HepG2 (cell line): ENCODE measurements around the gene RAC3. TPM values are rescaled to one million over a fixed set of nuclear protein-coding genes. Genes with fewer than 3 reads are reported as not detected.
A peak's percentile ranks its signal among the peaks of the same experiment; 100 is the strongest.

ENCODE experiments used
- ATF7 ChIP-seq, 2 experiments: fragments of 450-650 bp in 1 of 2; sonication (generic) in 1 of 2; formaldehyde crosslinking in 1 of 2; IDR thresholded peaks; 2 replicates each; pipeline versions ENCODE4 v1.4.0 to v1.6.1; 2016 to 2020; ENCODE audit warnings: antibody characterized with exemption in 1 of 2, mild to moderate bottlenecking in 1 of 2, missing genetic modification reagents in 1 of 2
- CBFB ChIP-seq: sonication (generic); formaldehyde crosslinking; IDR thresholded peaks from 2 replicates; pipeline ENCODE4 v1.4.0; 2020; ENCODE audit warnings: missing genetic modification reagents
- CREB3 ChIP-seq: sonication (generic); formaldehyde crosslinking; IDR thresholded peaks from 2 replicates; pipeline ENCODE4 v1.5.0; 2020; ENCODE audit warnings: missing genetic modification reagents
- EP300 ChIP-seq, 3 experiments: sonication (generic) in 1 of 3; formaldehyde crosslinking in 1 of 3; IDR thresholded peaks; 2 replicates each; pipeline versions ENCODE4 v1.5.1 to v1.6.1; 2011 to 2020; ENCODE audit warnings: low read depth in 2 of 3, low read length in 2 of 3, borderline replicate concordance in 1 of 3, improper control_type of control experiment in 1 of 3, mild to moderate bottlenecking in 1 of 3, missing genetic modification reagents in 1 of 3, moderate library complexity in 1 of 3
- FIP1L1 ChIP-seq: fragments of 200-400 bp; formaldehyde crosslinking; IDR thresholded peaks from 2 replicates; pipeline ENCODE4 v1.6.1; 2018; ENCODE audit warnings: low read depth, mild to moderate bottlenecking, low read length, moderate library complexity, borderline replicate concordance; ENCODE audit not compliant: insufficient read depth
- FOXA3 ChIP-seq: IDR thresholded peaks from 2 replicates; pipeline ENCODE4 v1.6.1; 2016; ENCODE audit warnings: missing genetic modification reagents, missing compliant biosample characterization
- HDAC6 ChIP-seq: fragments of 200-600 bp; sonication (generic); IDR thresholded peaks from 2 replicates; pipeline ENCODE4 v1.7.0; 2017; ENCODE audit warnings: mild to moderate bottlenecking, antibody characterized with exemption, low read length, low read depth
- HMG20A ChIP-seq: IDR thresholded peaks from 2 replicates; pipeline ENCODE4 v1.6.1; 2016; ENCODE audit warnings: borderline replicate concordance
- HOMEZ ChIP-seq: IDR thresholded peaks from 2 replicates; pipeline ENCODE4 v1.6.1; 2016; ENCODE audit warnings: low read depth
- HOXA7 ChIP-seq: sonication (generic); formaldehyde crosslinking; IDR thresholded peaks from 2 replicates; pipeline ENCODE4 v1.8.1; 2022; ENCODE audit warnings: mild to moderate bottlenecking, missing genetic modification reagents, moderate library complexity
- POLR2A ChIP-seq, 2 experiments: IDR thresholded peaks; 2 replicates each; pipeline ENCODE4 v1.6.1; 2011; ENCODE audit warnings: low read depth in 2 of 2, low read length in 2 of 2, mild to moderate bottlenecking in 1 of 2, moderate library complexity in 1 of 2; ENCODE audit not compliant: insufficient read depth in 1 of 2
- PPARG ChIP-seq: conservative IDR thresholded peaks from 2 replicates; pipeline ENCODE4 v1.6.1; 2016; ENCODE audit warnings: missing biosample characterization, missing genetic modification reagents
- RBM22 ChIP-seq: fragments of 200-400 bp; formaldehyde crosslinking; optimal IDR thresholded peaks from 2 replicates; pipeline ENCODE3; 2017; ENCODE audit warnings: mild to moderate bottlenecking, low read length, moderate library complexity
- SP2 ChIP-seq: sonication (generic); formaldehyde crosslinking; IDR thresholded peaks from 2 replicates; pipeline ENCODE4 v1.5.1; 2020; ENCODE audit warnings: mild to moderate bottlenecking, missing genetic modification reagents
- SPEN ChIP-seq: sonication (generic); formaldehyde crosslinking; IDR thresholded peaks from 2 replicates; pipeline ENCODE4 v1.5.1; 2020; ENCODE audit warnings: low read depth, mild to moderate bottlenecking, missing genetic modification reagents
- ZBTB3 ChIP-seq: sonication (generic); formaldehyde crosslinking; IDR thresholded peaks from 2 replicates; pipeline ENCODE4 v1.4.0; 2020; ENCODE audit warnings: low read depth, mild to moderate bottlenecking, moderate library complexity, missing genetic modification reagents, borderline replicate concordance
- ZNF256 ChIP-seq: sonication (generic); formaldehyde crosslinking; conservative IDR thresholded peaks from 2 replicates; pipeline ENCODE4 v1.4.0; 2020; ENCODE audit warnings: missing genetic modification reagents
- ZNF605 ChIP-seq: sonication (generic); formaldehyde crosslinking; IDR thresholded peaks from 2 replicates; pipeline ENCODE4 v1.8.0; 2022; ENCODE audit warnings: mild to moderate bottlenecking, missing genetic modification reagents
- ZNF740 ChIP-seq: sonication (generic); formaldehyde crosslinking; IDR thresholded peaks from 2 replicates; pipeline ENCODE4 v1.4.0; 2020; ENCODE audit warnings: missing genetic modification reagents
- ZNF775 ChIP-seq: sonication (generic); formaldehyde crosslinking; IDR thresholded peaks from 2 replicates; pipeline ENCODE4 v1.4.0; 2020; ENCODE audit warnings: missing genetic modification reagents, mild to moderate bottlenecking, moderate library complexity, borderline replicate concordance
- ZNF784 ChIP-seq: sonication (generic); formaldehyde crosslinking; IDR thresholded peaks from 2 replicates; pipeline ENCODE4 v1.5.1; 2020; ENCODE audit warnings: missing genetic modification reagents, mild to moderate bottlenecking, borderline replicate concordance
- polyA plus RNA-seq, 8 experiments: library from polyadenylated mRNA; depleted of rRNA in 3 of 8; stranded (reverse) in 7 of 8; unstranded in 1 of 8; fragments of >200 nt; fragmentation: Illumina TruSeq in 4 of 8; extraction: Trizol in 4 of 8; gene quantifications; 2 replicates each; pipeline versions ENCODE4 v1.2.1 to v1.2.3, GENCODE V29; 2011 to 2016; ENCODE audit warnings: low read depth in 4 of 8, missing spikeins in 1 of 8, mixed read lengths in 1 of 8; ENCODE audit not compliant: insufficient read depth in 1 of 8
- total RNA-seq, 5 experiments: library from RNA; depleted of rRNA; stranded (reverse); fragments of >200 nt; fragmentation: Illumina TruSeq; extraction: Trizol; gene quantifications; 2 replicates each; pipeline ENCODE4 v1.2.3, GENCODE V29; 2016; ENCODE audit warnings: low read depth in 1 of 5
- TF ChIP-seq, protein P1 (sequence below), 2 experiments: IDR thresholded peaks; 2 replicates each; pipeline ENCODE4 v1.6.1; 2011 to 2012; ENCODE audit warnings: low read length in 2 of 2, borderline replicate concordance in 1 of 2, low read depth in 1 of 2, mild to moderate bottlenecking in 1 of 2, moderate library complexity in 1 of 2

RAC3 gene
- total and polyA plus RNA-seq, 2 of the 13 experiments (the other 11 are each of a cell fraction or from before 2014, with no cell fraction given), result 10.5 to 21.3 TPM

DNA sequence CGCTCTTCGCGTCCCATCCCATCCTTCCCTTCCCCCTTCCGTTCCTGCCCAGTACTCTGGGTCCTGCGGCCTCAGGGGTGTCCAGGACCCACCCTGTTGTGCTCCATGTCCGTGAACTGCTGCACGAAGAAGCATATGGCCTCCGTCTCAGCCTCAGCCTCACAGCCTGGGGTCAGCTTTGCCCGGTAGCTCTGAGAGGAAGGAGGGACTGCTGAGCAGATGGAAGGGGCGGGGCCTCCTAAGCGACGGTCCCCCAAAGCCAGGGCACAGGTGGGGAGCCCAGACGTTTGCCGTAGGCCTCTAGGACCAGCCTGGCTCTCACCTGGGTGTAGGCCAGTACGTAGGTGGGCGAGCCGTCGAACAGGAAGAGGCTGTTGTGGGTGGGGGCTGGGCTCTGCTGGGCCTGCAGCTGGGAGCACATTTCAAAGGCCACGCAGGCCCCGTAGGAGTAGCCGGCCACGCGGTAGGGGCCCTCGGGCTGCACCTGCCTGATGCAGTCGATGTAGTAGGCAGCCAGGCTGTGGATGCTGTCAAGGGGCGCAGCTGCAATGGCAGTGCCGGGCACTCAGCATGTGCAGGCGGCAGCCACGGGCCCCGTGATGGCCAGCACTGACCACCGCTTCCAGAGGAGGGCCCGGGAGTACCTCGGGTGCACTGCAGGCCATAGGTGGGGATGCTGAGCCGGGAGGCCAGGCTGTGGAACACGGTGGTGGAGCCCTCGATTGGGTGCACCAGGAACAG, 48.7 kb downstream of the RAC3 start (continued):
- no peak for TF ChIP-seq HDAC6
- no peak for TF ChIP-seq SPEN (CRISPR knock-in tag)
- no peak for TF ChIP-seq CREB3 (CRISPR knock-in tag)
- no peak for TF ChIP-seq HMG20A
- no peak for TF ChIP-seq EP300 (IDR thresholded peaks at IDR 0.05; ENCODE audit: low read depth in 2 of 2, low read length in 2 of 2)
- TF ChIP-seq EP300 (CRISPR knock-in tag; IDR thresholded peaks at IDR 0.05; ENCODE audit: borderline replicate concordance), result no peak
- TF ChIP-seq, protein P1, sequence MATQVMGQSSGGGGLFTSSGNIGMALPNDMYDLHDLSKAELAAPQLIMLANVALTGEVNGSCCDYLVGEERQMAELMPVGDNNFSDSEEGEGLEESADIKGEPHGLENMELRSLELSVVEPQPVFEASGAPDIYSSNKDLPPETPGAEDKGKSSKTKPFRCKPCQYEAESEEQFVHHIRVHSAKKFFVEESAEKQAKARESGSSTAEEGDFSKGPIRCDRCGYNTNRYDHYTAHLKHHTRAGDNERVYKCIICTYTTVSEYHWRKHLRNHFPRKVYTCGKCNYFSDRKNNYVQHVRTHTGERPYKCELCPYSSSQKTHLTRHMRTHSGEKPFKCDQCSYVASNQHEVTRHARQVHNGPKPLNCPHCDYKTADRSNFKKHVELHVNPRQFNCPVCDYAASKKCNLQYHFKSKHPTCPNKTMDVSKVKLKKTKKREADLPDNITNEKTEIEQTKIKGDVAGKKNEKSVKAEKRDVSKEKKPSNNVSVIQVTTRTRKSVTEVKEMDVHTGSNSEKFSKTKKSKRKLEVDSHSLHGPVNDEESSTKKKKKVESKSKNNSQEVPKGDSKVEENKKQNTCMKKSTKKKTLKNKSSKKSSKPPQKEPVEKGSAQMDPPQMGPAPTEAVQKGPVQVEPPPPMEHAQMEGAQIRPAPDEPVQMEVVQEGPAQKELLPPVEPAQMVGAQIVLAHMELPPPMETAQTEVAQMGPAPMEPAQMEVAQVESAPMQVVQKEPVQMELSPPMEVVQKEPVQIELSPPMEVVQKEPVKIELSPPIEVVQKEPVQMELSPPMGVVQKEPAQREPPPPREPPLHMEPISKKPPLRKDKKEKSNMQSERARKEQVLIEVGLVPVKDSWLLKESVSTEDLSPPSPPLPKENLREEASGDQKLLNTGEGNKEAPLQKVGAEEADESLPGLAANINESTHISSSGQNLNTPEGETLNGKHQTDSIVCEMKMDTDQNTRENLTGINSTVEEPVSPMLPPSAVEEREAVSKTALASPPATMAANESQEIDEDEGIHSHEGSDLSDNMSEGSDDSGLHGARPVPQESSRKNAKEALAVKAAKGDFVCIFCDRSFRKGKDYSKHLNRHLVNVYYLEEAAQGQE (IDR thresholded peaks at IDR 0.05; ENCODE audit: borderline replicate concordance in 1 of 2, low read depth in 1 of 2, low read length in 2 of 2), result no peak
- peak; percentile 79 for TF ChIP-seq RBM22
- 0 out of 2 replicates have a peak, but pooled peaks have one; percentile 34 for TF ChIP-seq SP2
- peak in 1 of 2 experiments; percentile 21; a peak in 1 of 4 replicates for TF ChIP-seq POLR2A (IDR thresholded peaks at IDR 0.05; ENCODE audit: insufficient read depth in 1 of 2, low read depth in 2 of 2, low read length in 2 of 2)
- no peak for TF ChIP-seq ZBTB3 (CRISPR knock-in tag)
- TF ChIP-seq HOXA7 (CRISPR knock-in tag), result no peak
- TF ChIP-seq ZNF256 (CRISPR knock-in tag), result no peak
- TF ChIP-seq PPARG (CRISPR knock-in tag), result no peak
- TF ChIP-seq FOXA3 (CRISPR knock-in tag), result no peak
- no peak for TF ChIP-seq HOMEZ (CRISPR knock-in tag)
- 0 out of 2 replicates have a peak, but pooled peaks have one; percentile 11 for TF ChIP-seq CBFB (CRISPR knock-in tag)
- TF ChIP-seq ZNF784, result no peak
- no peak for TF ChIP-seq ATF7 (IDR thresholded peaks at IDR 0.05)
- TF ChIP-seq ATF7 (CRISPR knock-in tag; IDR thresholded peaks at IDR 0.05), result no peak
- TF ChIP-seq ZNF605 (CRISPR knock-in tag), result no peak
- TF ChIP-seq FIP1L1, result no peak
- no peak for TF ChIP-seq ZNF740 (CRISPR knock-in tag)
- no peak for TF ChIP-seq ZNF775 (CRISPR knock-in tag)
